ENCODE results near the gene TBC1D22A. TPM values are rescaled to one million over a fixed set of nuclear protein-coding genes. Genes with fewer than 3 reads are reported as not detected.

Gene TBC1D22A
- total RNA-seq, 6 donors from 2014 or later: 27.1 to 48.2 (median 35.3) TPM

GRCh38 chr22:46798366-46799350 lies 36.2 kb downstream of the TBC1D22A start:
- Histone ChIP-seq H3K9me3 (no peaks in the 10 kb centered on the region), H3K4me1 (peaks cover 11 to 39% (median 27%) of the 10 kb centered on the region in 4 donors), H3K36me3 (peaks cover 8 to 57% (median 37%) of the 10 kb centered on the region in 4 donors), H3K4me3 (no peak overlapping the region), H3K27me3 (no peaks in the 10 kb centered on the region), H3K27ac (peak overlapping the region in 3 of 4 donors; percentile 47 to 68 (median 59))
- peak; percentile 88 to 95 for DNase-seq
- 33 to 63% methylated on average over 25 to 27 of the region's 27 CpGs for WGBS, 2 donors
- peak; percentile 86 to 90 for ATAC-seq (ENCODE audit: low FRiP score in 2 of 2)
- TF ChIP-seq EP300 (IDR thresholded peaks at IDR 0.05) (peak in 1 of 4 donors; percentile 20), POLR2AphosphoS5 (IDR thresholded peaks at IDR 0.05) (peak in 1 of 2 donors; percentile 35), CTCF (IDR thresholded peaks at IDR 0.05) (peak; percentile 87 to 98 (median 94)), POLR2A (IDR thresholded peaks at IDR 0.05) (no peak)

GRCh38 chr22:46799626-46800025 lies 37.2 kb downstream of the TBC1D22A start:
- TF ChIP-seq POLR2A (IDR thresholded peaks at IDR 0.05) (no peak), EP300 (IDR thresholded peaks at IDR 0.05) (no peak), POLR2AphosphoS5 (IDR thresholded peaks at IDR 0.05) (no peak), CTCF (IDR thresholded peaks at IDR 0.05) (no peak)
- Histone ChIP-seq H3K4me1 (peaks cover 11 to 40% (median 27%) of the 10 kb centered on the region in 4 donors), H3K27me3 (no peaks in the 10 kb centered on the region), H3K36me3 (peaks cover 0 to 47% (median 29%) of the 10 kb centered on the region in 4 donors), H3K9me3 (no peaks in the 10 kb centered on the region), H3K27ac (peak overlapping the region in 1 of 4 donors; percentile 25), H3K4me3 (no peak overlapping the region)
- 87 to 97% methylated on average over 9 to 11 of the region's 11 CpGs for WGBS, 2 donors
- no peak for ATAC-seq (ENCODE audit: low FRiP score in 2 of 2)
- DNase-seq: no peak

- H3K4me3 ChIP-seq: no peak overlapping the region
- peak overlapping the region in 3 of 4 donors; percentile 32 to 83 (median 32) for H3K27ac ChIP-seq
- no peak for ATAC-seq (ENCODE audit: low FRiP score in 2 of 2)
- no peak for TF ChIP-seq POLR2AphosphoS5 (IDR thresholded peaks at IDR 0.05)
- no peak for TF ChIP-seq POLR2A (IDR thresholded peaks at IDR 0.05)
- TF ChIP-seq EP300 (IDR thresholded peaks at IDR 0.05): no peak
- TF ChIP-seq CTCF (IDR thresholded peaks at IDR 0.05): no peak
- peaks cover 0 to 51% (median 28%) of the 10 kb centered on the region in 4 donors for H3K36me3 ChIP-seq
- no peak for DNase-seq
- 89 to 92% methylated on average over 19 of the region's 19 CpGs for WGBS, 2 donors
- H3K4me1 ChIP-seq: peaks cover 11 to 40% (median 27%) of the 10 kb centered on the region in 4 donors
- no peaks in the 10 kb centered on the region for H3K9me3 ChIP-seq
- H3K27me3 ChIP-seq: no peaks in the 10 kb centered on the region
Measured at GRCh38 chr22:46800102-46800857, 37.8 kb downstream of the TBC1D22A start.

- H3K9me3 ChIP-seq: no peaks in the 10 kb centered on the region
- TF ChIP-seq POLR2AphosphoS5 (IDR thresholded peaks at IDR 0.05) (peak in 1 of 2 donors; percentile 30), CTCF (IDR thresholded peaks at IDR 0.05) (no peak), EP300 (IDR thresholded peaks at IDR 0.05) (peak in 1 of 4 donors; percentile 33), POLR2A (IDR thresholded peaks at IDR 0.05) (no peak)
- H3K36me3 ChIP-seq: peaks cover 0 to 42% (median 23%) of the 10 kb centered on the region in 4 donors
- ATAC-seq (ENCODE audit: low FRiP score in 2 of 2) (peak in 1 of 2 donors; percentile 65), DNase-seq (peak in 1 of 2 donors; percentile 64)
- peak overlapping the region; percentile 54 to 83 (median 80) for H3K27ac ChIP-seq
- no peaks in the 10 kb centered on the region for H3K27me3 ChIP-seq
- no peak overlapping the region for H3K4me3 ChIP-seq
- H3K4me1 ChIP-seq: peaks cover 11 to 40% (median 27%) of the 10 kb centered on the region in 4 donors
- WGBS, 2 donors: 82 to 88% methylated on average over 13 to 15 of the region's 15 CpGs
Measured at GRCh38 chr22:46801331-46801811, 38.9 kb downstream of the TBC1D22A start.

Data from upper lobe of left lung (tissue), 6 donors.